ENCODE data around the gene HELZ.

DNA sequence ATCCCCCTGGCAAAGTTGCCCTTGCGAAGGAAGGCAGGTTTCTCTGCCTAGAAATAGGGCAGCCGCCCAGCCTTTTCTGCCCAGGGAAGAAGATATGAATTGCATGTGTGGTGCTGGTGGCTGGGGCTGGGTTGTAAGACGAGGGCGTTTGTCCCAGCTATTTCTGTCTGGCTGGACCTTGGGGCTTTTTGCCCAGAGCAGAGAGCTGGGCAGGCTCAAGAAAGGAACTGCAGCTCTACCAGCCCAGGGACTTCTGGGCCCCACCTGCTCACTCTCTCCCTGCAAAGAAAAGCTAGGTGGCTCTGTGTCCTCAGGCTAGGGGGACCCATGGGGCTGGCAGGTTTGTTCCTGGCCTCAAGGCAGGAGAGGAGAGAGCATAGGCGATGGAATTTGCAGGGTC lies 200.1 kb downstream of the HELZ start:
- TF ChIP-seq, protein P1, sequence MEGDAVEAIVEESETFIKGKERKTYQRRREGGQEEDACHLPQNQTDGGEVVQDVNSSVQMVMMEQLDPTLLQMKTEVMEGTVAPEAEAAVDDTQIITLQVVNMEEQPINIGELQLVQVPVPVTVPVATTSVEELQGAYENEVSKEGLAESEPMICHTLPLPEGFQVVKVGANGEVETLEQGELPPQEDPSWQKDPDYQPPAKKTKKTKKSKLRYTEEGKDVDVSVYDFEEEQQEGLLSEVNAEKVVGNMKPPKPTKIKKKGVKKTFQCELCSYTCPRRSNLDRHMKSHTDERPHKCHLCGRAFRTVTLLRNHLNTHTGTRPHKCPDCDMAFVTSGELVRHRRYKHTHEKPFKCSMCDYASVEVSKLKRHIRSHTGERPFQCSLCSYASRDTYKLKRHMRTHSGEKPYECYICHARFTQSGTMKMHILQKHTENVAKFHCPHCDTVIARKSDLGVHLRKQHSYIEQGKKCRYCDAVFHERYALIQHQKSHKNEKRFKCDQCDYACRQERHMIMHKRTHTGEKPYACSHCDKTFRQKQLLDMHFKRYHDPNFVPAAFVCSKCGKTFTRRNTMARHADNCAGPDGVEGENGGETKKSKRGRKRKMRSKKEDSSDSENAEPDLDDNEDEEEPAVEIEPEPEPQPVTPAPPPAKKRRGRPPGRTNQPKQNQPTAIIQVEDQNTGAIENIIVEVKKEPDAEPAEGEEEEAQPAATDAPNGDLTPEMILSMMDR (conservative IDR thresholded peaks at IDR 0.05; ENCODE audit: low read depth, low read length): no peak
- TF ChIP-seq EZH2phosphoT487 (IDR thresholded peaks at IDR 0.05; ENCODE audit: borderline replicate concordance, low read length): no peak

All from PC-3 (cell line).